GM04503 (cell line): Measurements from ENCODE around the gene BTG1.
"Not testable (repeated sequence)": the region's sequence is repeated elsewhere in the genome, so short reads cannot be mapped to it uniquely, and the experiment has no call there.

Source experiments
- DNase-seq: peaks from one replicate; pipeline ENCODE4 v3.0.0-alpha.2; 2012; ENCODE audit warnings: low read depth

BTG1 gene

GRCh38 chr12:92147491-92147890, 1.8 kb upstream of the BTG1 start:
- DNase-seq: no peak

DNA sequence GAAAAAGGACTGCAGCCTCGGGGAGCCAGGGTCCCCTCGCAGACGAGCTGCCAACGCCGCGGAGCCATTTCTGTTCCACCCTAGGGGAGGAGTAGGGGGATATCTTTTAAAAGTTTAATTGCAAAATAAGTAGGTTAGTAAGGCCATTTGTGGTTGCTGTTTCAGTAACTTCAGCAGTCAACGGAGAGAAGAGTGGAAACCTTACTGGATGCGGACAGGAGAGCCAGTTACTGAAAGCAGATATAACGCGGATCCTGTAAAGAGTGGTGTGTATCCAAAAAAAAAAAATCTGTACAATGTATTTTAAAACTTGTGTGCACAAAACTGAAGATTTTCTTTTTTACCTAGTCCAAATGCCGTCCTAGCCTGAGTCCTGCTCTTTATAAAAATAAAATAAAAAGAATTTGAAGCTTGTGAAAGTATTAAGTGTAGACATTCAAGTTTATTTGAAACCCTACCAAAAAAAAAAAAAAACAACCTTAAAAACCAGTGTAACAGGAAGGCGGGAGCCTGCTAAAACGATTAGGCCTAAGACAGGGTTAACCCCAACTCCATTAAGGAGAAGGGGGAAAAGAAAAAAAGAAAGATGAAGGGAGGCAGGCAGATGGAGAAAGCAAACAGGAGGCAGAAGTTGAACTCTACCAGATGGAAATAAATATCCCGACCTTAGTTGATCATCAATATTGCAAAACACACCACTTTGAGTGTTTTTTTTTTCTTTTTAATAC, 1.0 kb upstream of the BTG1 start:
- DNase-seq: no peak

- no peak for DNase-seq
Observed at GRCh38 chr12:92145481-92145730, 240 bp downstream of the BTG1 start.

DNA sequence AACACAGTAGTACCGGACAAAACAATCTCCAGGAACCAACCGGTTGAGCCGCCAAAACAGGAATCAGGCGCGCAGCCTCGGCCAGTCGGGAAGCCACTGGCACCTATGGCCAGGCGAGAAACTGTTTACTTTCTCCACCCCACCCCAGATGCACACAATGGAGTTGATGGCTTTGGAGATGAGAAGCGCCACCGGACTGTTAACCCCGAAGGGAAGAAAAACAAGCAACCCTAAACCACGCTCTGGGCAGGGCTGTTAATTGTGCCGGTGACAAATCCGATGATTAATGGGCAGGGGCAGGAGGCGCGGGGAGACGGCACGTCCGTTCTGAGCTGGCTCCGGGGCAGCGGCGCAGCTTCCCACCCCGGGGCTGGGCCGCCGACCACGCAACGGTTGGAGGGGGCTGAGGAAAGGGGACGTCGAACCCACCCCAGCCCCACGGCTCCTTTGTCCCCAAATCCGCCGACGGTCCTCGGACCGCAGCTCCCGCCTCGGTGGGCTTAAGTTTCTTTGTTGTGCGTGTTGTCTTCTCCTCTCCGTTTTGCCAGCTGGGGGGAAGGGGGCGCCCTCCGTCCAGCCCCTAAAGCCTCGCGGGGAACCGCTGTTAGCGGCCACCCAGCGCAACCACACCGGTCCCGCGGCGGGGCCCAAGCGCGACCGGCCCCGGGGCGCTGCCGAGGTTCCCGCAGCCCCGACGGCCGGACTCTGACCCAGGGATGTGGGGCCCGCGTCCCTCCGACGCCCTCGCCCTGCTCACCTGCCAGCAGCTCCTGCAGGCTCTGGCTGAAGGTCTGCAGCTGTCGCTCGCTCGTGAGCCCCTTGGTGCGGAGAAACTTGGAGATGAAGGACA, 790 bp downstream of the BTG1 start:
- DNase-seq: no peak

DNA sequence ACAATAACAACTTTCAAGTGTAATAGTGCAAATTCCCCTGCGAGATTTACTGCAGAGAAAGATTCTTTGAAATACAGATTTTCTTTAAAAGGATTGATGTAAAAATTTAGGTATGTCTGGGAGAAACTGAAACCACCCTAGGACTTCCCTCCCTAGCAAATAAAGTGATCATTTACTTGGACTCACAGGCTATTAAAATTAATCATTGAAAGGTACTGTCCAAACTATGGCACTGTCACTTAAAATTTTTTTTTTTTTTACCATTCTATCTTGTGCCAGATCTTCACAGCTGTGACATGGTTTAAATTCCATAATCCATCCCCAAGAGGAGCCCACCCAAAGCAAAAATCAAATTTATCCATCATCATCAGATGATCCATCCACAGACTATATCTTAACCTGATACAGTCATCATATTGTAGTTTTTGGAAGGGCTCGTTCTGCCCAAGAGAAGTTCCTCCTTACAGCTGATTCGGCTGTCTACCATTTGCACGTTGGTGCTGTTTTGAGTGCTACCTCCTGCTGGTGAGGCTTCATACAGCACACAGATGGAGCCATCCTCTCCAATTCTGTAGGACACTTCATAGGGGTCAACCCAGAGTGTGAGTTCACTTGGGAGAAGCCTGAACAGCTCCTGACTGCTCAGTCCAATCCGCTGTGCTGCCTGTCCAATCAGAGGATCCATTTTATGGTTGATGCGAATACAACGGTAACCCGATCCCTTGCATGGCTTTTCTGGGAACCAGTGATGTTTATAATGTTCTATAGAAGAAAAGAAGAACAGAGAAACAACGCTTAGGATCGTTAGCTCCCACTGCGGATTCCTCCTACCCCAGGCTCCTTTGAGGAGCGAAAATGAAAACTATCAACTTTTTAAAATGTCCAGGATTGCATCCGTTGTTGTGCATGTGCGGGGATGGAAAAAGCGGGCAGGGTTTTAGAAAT, 1.7 kb downstream of the BTG1 start:
- DNase-seq: peak; percentile 89

DNA sequence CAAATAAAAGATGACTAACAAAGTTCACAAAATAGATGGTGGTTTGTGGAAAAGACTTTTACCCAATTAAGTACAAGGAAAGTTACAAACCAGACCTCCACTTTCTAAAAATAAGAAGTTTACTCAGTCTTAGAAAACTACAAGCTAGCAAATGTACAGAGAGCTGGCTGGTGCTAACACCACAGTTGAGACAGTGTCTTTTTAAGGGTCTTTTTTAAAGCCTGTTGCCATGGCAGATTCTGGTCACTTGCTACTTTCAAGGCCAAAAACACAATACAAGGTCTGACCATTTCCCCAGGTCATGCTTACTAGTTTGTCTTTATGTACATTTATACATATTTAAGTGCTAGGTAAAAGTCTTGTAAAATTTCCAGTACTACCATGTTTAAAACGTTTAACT, 2.4 kb downstream of the BTG1 start:
- DNase-seq: no peak

DNA sequence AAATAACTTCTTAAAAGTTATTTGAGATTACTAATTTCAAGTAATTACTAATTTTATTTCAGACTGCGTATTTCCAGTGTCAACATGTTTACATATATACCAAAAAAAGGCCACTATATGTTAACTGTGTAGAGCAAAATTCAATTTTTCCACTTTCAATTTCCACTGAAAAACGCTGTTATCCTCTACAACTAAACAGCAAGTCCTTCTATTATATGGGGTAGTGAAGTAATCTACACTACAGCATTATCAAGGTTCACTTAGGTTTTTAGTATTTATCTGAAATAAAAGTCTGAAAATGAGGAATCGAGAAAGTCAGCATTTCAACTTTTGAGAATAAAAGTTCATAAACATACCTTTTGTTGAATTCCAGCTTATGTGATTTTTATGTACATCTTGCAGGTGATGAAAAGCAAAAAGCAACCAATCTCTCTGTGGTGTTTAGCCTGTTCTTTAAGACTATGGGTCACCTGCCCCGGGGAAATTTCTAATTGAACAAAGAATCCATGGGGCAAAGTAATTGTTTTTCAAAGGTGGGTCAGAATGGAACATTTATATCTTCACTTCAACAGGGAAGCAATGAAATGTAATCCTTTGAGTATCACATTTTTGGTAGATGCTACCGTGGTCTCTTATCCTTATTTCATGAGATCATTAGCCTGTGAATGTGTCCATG, 3.3 kb downstream of the BTG1 start:
- DNase-seq: no peak

DNA sequence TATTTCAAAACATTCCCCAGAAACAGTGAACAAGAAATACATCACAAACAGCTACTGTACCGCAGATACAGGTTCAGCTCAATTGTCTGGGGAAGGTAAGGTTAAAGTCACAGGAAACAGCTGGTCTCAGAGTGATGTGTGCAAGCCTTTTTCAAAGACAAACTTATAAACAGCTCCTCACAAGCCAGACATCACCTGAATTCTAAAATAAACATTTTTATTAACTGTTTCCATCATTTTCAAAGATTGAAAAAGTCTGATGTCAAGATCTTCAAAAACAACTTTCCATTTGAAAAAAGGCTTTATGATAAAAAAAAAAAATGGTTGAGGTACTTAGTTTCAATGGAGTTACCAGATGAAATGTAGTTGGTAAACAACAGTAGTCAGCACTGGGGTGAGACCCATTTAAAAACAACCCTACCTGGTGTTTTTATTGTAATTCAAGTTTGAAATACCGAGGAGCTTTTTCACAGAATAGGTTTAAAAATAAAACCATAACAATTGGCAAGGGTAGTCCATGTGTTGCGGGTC, 4.0 kb downstream of the BTG1 start:
- no peak for DNase-seq

GRCh38 chr12:92140896-92141536, 4.6 kb downstream of the BTG1 start:
- no peak for DNase-seq

DNA sequence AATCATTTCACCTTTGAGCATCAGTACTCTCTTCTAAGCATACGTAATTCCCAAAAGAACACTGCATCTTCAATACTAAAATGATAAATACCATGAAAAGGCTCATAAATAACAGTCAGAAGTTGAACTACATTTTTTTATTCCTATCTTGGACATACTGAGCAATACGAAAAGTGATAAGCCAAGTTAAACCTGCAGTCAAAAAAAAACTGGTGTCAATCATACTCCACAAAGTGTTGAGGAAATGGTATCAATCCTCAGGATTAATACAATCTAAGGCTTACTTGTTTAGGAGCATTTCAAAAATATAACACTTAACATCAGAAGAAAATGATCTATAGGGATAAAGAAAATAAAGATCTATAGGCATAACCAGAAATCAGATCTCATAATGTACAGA, 5.5 kb downstream of the BTG1 start:
- no peak for DNase-seq

DNA sequence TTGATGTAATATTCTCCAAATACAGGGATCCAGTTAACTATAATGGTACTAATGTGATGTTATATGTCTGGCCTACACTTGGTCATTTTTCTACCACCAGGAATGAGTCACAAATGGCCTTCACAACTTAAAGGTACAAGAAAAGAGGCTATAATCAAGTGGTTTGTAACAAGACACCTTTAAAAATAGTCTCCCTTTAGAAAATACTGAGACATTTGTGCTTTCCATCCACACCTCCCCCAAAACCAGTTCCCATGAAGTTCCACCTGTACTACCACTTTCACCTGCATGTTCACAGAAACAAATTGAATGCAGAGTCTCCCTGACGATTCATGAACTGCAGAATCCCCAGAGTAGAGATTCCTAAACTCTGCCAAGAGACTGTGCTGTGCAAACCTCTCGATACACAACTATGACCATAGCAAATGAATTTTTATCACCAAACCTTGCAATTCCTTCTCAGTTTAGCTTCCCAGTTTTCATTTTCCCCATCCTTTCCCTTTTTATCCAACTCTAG, 6.0 kb downstream of the BTG1 start:
- DNase-seq: no peak

GRCh38 chr12:92138626-92139025, 7.0 kb downstream of the BTG1 start:
- no peak for DNase-seq

GRCh38 chr12:92138144-92138543, 7.5 kb downstream of the BTG1 start:
- no peak for DNase-seq

GRCh38 chr12:92136965-92137721, 8.5 kb downstream of the BTG1 start:
- peak; percentile 50 for DNase-seq

- no peak for DNase-seq
Observed at GRCh38 chr12:92136026-92136730, 9.5 kb downstream of the BTG1 start.

DNA sequence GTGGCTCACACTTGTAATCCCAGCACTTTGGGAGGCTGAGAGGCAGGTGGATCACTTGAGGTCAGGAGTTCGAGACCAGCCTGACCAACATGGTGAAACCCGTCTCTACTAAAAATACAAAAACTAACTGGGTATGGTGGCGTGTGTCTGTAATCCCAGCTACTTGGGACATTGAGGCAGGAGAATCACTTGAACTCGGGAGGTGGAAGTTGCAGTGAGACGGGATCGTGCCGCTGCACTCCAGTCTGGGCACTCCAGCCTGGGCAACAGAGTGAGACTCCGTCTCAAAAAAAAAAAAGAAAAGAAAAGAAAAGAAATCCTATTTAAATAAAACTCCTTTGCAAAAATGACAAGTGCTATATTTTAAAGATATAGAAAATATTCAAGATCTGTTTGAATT, 10.1 kb downstream of the BTG1 start:
- DNase-seq: not testable (repeated sequence)

GRCh38 chr12:92134638-92135274, 10.9 kb downstream of the BTG1 start:
- peak; percentile 53 for DNase-seq

GRCh38 chr12:92133795-92134637, 11.6 kb downstream of the BTG1 start:
- no peak for DNase-seq
